Heart right ventricle (tissue), 16 donors: ENCODE data around the gene F5. TPM values are rescaled to one million over a fixed set of nuclear protein-coding genes. Genes with fewer than 3 reads are reported as not detected.

ENCODE experiments used
- ATAC-seq, 8 donors: fragments of 200-7000 bp; cut with Tn5 transposase; one replicate each; pipeline ENCODE4 v1.9.1; 2020; ENCODE audit warnings: mild to moderate bottlenecking in 8 of 8, moderate library complexity in 8 of 8, moderate number of reproducible peaks in 1 of 8
- DNase-seq, 2 donors: peaks; one replicate each; pipeline ENCODE4 v3.0.0-alpha.2; 2020
- H3K27ac ChIP-seq, 10 donors: fragments of 200-600 bp; sonication (generic) in 2 of 10; one replicate each; pipeline versions ENCODE4 v1.5.0 to v1.8.0; 2020 to 2022; ENCODE audit warnings: mild to moderate bottlenecking in 3 of 10
- H3K27me3 ChIP-seq, 7 donors: fragments of 200-600 bp; one replicate each; pipeline ENCODE4 v1.8.0; 2021 to 2022; ENCODE audit warnings: mild to moderate bottlenecking in 2 of 7
- H3K36me3 ChIP-seq, 9 donors: fragments of 200-600 bp; sonication (generic) in 1 of 9; one replicate each; pipeline versions ENCODE4 v1.5.0 to v1.8.0; 2020 to 2022; ENCODE audit warnings: mild to moderate bottlenecking in 2 of 9
- H3K4me1 ChIP-seq, 9 donors: fragments of 200-600 bp; sonication (generic) in 1 of 9; one replicate each; pipeline versions ENCODE4 v1.5.0 to v1.8.0; 2020 to 2022; ENCODE audit warnings: mild to moderate bottlenecking in 4 of 9
- H3K4me3 ChIP-seq, 10 donors: fragments of 200-600 bp; sonication (generic) in 2 of 10; one replicate each; pipeline versions ENCODE4 v1.5.0 to v1.8.0; 2020 to 2022; ENCODE audit warnings: mild to moderate bottlenecking in 7 of 10, moderate library complexity in 2 of 10
- H3K9me3 ChIP-seq, 11 donors: fragments of 200-600 bp in 10 of 11; sonication (generic) in 2 of 11; one replicate each; pipeline versions ENCODE4 v1.5.0 to v1.8.0; 2013 to 2022; ENCODE audit warnings: mild to moderate bottlenecking in 2 of 11, control low read depth in 1 of 11, moderate library complexity in 1 of 11
- CTCF ChIP-seq, 9 donors: fragments of 200-600 bp; sonication (generic) in 2 of 9; IDR thresholded peaks; one replicate each; pipeline versions ENCODE4 v1.5.0 to v1.8.0; 2021 to 2022; ENCODE audit warnings: antibody characterized with exemption in 9 of 9, mild to moderate bottlenecking in 5 of 9, moderate library complexity in 1 of 9
- WGBS, 2 donors: extraction: QIAGEN DNeasy Blood & Tissue Kit; methylation state at CpG; one replicate each; pipeline ENCODE4 v1.1.7; 2013; ENCODE audit warnings: inconsistent platforms in 1 of 2; 5-methylcytosine and 5-hydroxymethylcytosine counted together
- intact Hi-C, 10 donors: fragments of 100-400 bp; cut with DNase I; formaldehyde crosslinking; loops; one replicate each; pipeline versions ENCODE4 v1.11.1 to v1.14.2; 2022
- polyA plus RNA-seq, 2 donors: library from polyadenylated mRNA; stranded (reverse); fragments of 200-250 nt; gene quantifications; one replicate each; pipeline ENCODE4 v1.2.3, GENCODE V29; 2013
- total RNA-seq, 10 donors: library from RNA; stranded (reverse); fragmentation: NEBNext Ultra II Directional in 3 of 10; extraction: Animal tissue kit (Norgen Biotek cat#: 25700) in 3 of 10; gene quantifications; one replicate each; pipeline versions ENCODE4 v1.2.1 to v1.2.4, GENCODE V29; 2021 to 2023
- donor health status: Arrhythmogenic right ventricular cardiomyopathy.
- donor health status: ischemic (EF 13 %, LVEDD 7.1; RV severe dilation, severe dysfunction).
- donor health status: healthy with polysubstance abuse.
- donor health status: DM: no; HTN: yes; CAD: no.
- donor health status: DM: no; HTN: no; CAD: no.
- donor health status: ischemic (EF 25% LVEDD 6.9; RV normal size, moderate dysfunction).
- donor health status: ischemic (EF 25% LVEDD 5.7; RV mildly dilated, moderate dysfunction).
- donor health status: healthy.
- donor health status: DM: yes; HTN: yes; CAD: no.
- donor health status: Ischemic cardiomyopathy.
- donor health status: ischemic (EF 35%, LVEDD 5.7; RV mildly dilated, moderate dysfunction).
- donor health status: nonischemic (EF 11% LVEDD 7.7; RV severe dilation, severe dysfunction).
- donor health status: DM: yes; HTN: yes; CAD: no.
- donor health status: PGD.
- donor health status: ischemic (EF 29% LVEDD 5.4; RV normal size, mild dysfunction).
- donor health status: nonischemic (EF 23%, LVEDD 6.1; RV moderate dilation, normal function).

F5 gene
- total and polyA plus RNA-seq, 12 donors: 0.94 to 40.3 (median 6.9) TPM

- Histone ChIP-seq H3K36me3 (no peaks in the 10 kb centered on the region), H3K27ac (no peak overlapping the region), H3K4me3 (no peak overlapping the region), H3K9me3 (no peaks in the 10 kb centered on the region), H3K27me3 (peaks cover 0 to 17% (median 6%) of the 10 kb centered on the region in 7 donors), H3K4me1 (peaks cover 0 to 27% (median 10%) of the 10 kb centered on the region in 9 donors)
- 80% methylated on average over 4 of the region's 4 CpGs for WGBS, 2 donors
- no peak for TF ChIP-seq CTCF (IDR thresholded peaks at IDR 0.05)
- ATAC-seq: no peak
- intact Hi-C loops: loop anchor here in 1 of 10 donors (5.0 kb wide), 1 partner anchor 123 kb away; the partner anchor contains the start of gene SELL
- no peak for DNase-seq
Observed at GRCh38 chr1:169588785-169589485, 2.7 kb upstream of the F5 start.

- Histone ChIP-seq H3K4me1 (peaks cover 0 to 27% (median 10%) of the 10 kb centered on the region in 9 donors), H3K9me3 (no peaks in the 10 kb centered on the region), H3K27me3 (peaks cover 0 to 24% (median 6%) of the 10 kb centered on the region in 7 donors), H3K4me3 (no peak overlapping the region), H3K36me3 (no peaks in the 10 kb centered on the region), H3K27ac (no peak overlapping the region)
- no peak for DNase-seq
- WGBS, 2 donors: 11 to 25% methylated on average over 1 of the region's 1 CpG
- ATAC-seq: no peak
- intact Hi-C loops: loop anchor here in 1 of 10 donors (5.0 kb wide), 1 partner anchor 124 kb away; the partner anchor contains the start of gene SELL
- no peak for TF ChIP-seq CTCF (IDR thresholded peaks at IDR 0.05)
Observed at GRCh38 chr1:169588112-169588511, 1.8 kb upstream of the F5 start.

GRCh38 chr1:169586067-169586394, 250 bp downstream of the F5 start:
- H3K4me1 ChIP-seq: peaks cover 0 to 27% (median 10%) of the 10 kb centered on the region in 9 donors
- peak overlapping the region in 5 of 10 donors; percentile 57 to 85 (median 76) for H3K27ac ChIP-seq
- peak overlapping the region; percentile 22 to 51 (median 32) for H3K4me3 ChIP-seq
- no peak for TF ChIP-seq CTCF (IDR thresholded peaks at IDR 0.05)
- 20 to 27% methylated on average over 5 of the region's 5 CpGs for WGBS, 2 donors
- no peaks in the 10 kb centered on the region for H3K36me3 ChIP-seq
- peak in 1 of 8 donors; percentile 7 for ATAC-seq
- no peak for DNase-seq
- intact Hi-C loops: loop anchor here in 1 of 10 donors (5.0 kb wide), 1 partner anchor 126 kb away; the partner anchor contains the start of gene SELL
- H3K27me3 ChIP-seq: peaks cover 0 to 37% (median 7%) of the 10 kb centered on the region in 7 donors
- no peaks in the 10 kb centered on the region for H3K9me3 ChIP-seq

GRCh38 chr1:169585181-169585580, 1.1 kb downstream of the F5 start:
- peaks cover 0 to 27% (median 10%) of the 10 kb centered on the region in 9 donors for H3K4me1 ChIP-seq
- intact Hi-C loops: loop anchor here in 1 of 10 donors (5.0 kb wide), 1 partner anchor 127 kb away; the partner anchor contains the start of gene SELL
- no peak for DNase-seq
- ATAC-seq: no peak
- no peaks in the 10 kb centered on the region for H3K36me3 ChIP-seq
- no peaks in the 10 kb centered on the region for H3K9me3 ChIP-seq
- peaks cover 0 to 46% (median 16%) of the 10 kb centered on the region in 7 donors for H3K27me3 ChIP-seq
- H3K4me3 ChIP-seq: peak overlapping the region in 2 of 10 donors; percentile 40 to 51
- no peak for TF ChIP-seq CTCF (IDR thresholded peaks at IDR 0.05)
- H3K27ac ChIP-seq: peak overlapping the region in 2 of 10 donors; percentile 78 to 85
